ENCODE results near the gene MUC6. TPM values are rescaled to one million over a fixed set of nuclear protein-coding genes. Genes with fewer than 3 reads are reported as not detected.

MUC6 gene, protein sequence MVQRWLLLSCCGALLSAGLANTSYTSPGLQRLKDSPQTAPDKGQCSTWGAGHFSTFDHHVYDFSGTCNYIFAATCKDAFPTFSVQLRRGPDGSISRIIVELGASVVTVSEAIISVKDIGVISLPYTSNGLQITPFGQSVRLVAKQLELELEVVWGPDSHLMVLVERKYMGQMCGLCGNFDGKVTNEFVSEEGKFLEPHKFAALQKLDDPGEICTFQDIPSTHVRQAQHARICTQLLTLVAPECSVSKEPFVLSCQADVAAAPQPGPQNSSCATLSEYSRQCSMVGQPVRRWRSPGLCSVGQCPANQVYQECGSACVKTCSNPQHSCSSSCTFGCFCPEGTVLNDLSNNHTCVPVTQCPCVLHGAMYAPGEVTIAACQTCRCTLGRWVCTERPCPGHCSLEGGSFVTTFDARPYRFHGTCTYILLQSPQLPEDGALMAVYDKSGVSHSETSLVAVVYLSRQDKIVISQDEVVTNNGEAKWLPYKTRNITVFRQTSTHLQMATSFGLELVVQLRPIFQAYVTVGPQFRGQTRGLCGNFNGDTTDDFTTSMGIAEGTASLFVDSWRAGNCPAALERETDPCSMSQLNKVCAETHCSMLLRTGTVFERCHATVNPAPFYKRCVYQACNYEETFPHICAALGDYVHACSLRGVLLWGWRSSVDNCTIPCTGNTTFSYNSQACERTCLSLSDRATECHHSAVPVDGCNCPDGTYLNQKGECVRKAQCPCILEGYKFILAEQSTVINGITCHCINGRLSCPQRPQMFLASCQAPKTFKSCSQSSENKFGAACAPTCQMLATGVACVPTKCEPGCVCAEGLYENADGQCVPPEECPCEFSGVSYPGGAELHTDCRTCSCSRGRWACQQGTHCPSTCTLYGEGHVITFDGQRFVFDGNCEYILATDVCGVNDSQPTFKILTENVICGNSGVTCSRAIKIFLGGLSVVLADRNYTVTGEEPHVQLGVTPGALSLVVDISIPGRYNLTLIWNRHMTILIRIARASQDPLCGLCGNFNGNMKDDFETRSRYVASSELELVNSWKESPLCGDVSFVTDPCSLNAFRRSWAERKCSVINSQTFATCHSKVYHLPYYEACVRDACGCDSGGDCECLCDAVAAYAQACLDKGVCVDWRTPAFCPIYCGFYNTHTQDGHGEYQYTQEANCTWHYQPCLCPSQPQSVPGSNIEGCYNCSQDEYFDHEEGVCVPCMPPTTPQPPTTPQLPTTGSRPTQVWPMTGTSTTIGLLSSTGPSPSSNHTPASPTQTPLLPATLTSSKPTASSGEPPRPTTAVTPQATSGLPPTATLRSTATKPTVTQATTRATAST (N-terminal part only)
- not detected in 2 replicates for total RNA-seq

GRCh38 chr11:1036303-1036923 lies at the start of gene MUC6:
Gene MUC6 (minus strand): TSS chr11:1036718. CDS start chr11:1036655, 63 bp downstream.

DNA sequence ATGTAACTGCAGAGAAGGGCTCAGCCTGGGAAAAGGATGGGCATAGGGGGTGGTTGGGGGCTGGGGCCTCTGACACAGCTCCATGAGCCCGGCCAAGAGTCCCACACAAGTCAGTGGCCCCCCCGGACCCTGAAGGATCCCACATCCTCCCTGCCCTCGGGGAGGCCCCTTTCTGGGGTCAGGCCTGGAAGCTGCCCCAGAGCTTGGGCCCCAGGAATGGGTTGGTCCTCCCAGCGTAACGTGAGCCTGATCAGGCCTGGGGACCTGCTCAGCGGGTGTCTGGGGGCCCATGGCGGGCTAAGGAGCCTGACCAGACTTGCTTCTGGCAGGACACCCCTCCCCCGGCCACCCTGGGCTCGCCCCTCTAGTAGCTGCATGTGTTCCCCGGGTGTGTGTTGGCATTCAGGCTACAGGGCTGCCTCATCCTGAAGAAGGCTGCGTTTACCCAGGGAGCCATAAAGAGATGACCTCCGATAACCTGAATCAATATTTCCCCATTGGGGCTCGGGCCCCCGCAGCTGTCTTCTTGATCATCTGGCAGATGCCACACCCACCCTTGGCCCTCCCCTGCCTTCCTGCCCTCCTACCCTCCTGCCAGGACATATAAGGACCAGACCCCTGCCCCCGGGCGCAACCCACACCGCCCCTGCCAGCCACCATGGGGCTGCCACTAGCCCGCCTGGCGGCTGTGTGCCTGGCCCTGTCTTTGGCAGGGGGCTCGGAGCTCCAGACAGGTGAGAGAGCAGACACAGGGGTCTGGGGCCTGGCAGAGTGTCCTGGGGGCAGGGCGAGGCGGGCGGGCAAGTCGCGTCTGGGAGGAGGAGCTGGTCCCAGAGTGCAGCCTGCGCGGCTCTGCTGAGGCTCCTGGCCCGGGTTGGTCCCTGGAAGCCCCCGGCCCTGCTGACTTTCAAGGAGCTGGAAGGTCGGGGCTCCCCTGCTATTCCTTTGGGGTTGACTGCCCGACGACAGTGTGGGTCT lies 38.0 kb upstream of the MUC6 start, which contains the start of gene MUC2:
TSS of gene MUC2 (plus strand) at position 631 of the 978 bp plus-strand sequence.

Other genes with a start within 250 kb of the MUC6 start
- gene CEND1, start 246.6 kb downstream of the MUC6 start, total RNA-seq, result 0.28 and 0.96 TPM in 2 replicates
- gene SLC25A22, start 238.4 kb downstream of the MUC6 start, total RNA-seq, result 7.0 and 15.0 TPM in 2 replicates
- 5.4 and 7.0 TPM in 2 replicates for gene PIDD1, start 231.5 kb downstream of the MUC6 start, total RNA-seq
- gene RPLP2, start 226.8 kb downstream of the MUC6 start, total RNA-seq, result 101 and 189 TPM in 2 replicates
- 13.0 and 15.5 TPM in 2 replicates for gene PNPLA2, start 217.8 kb downstream of the MUC6 start, total RNA-seq
- 0.58 and 1.4 TPM in 2 replicates for gene CRACR2B, start 208.8 kb downstream of the MUC6 start, total RNA-seq
- gene CD151, start 203.8 kb downstream of the MUC6 start, total RNA-seq, result 299 and 568 TPM in 2 replicates
- gene POLR2L, start 194.2 kb downstream of the MUC6 start, total RNA-seq, result 51.0 and 132 TPM in 2 replicates
- 109 and 143 TPM in 2 replicates for gene TSPAN4, start 193.9 kb downstream of the MUC6 start, total RNA-seq
- gene CHID1, start 125.9 kb downstream of the MUC6 start, total RNA-seq, result 60.3 and 75.5 TPM in 2 replicates
- 18.3 and 27.8 TPM in 2 replicates for gene AP2A2, start 110.8 kb downstream of the MUC6 start, total RNA-seq
- gene MUC2, start 38.2 kb upstream of the MUC6 start, total RNA-seq, result not detected in 2 replicates
- gene MUC5AC, start 121.2 kb upstream of the MUC6 start, total RNA-seq, result not detected in 2 replicates
- not detected in 2 replicates for gene MUC5B, start 186.3 kb upstream of the MUC6 start, total RNA-seq